HepG2 (cell line): ENCODE data around the gene OFD1. TPM values are rescaled to one million over a fixed set of nuclear protein-coding genes. Genes with fewer than 3 reads are reported as not detected.

Source experiments
- ARID4A ChIP-seq: sonication (generic); formaldehyde crosslinking; IDR thresholded peaks from 2 replicates; pipeline ENCODE4 v1.5.0; 2020; ENCODE audit warnings: mild to moderate bottlenecking, missing genetic modification reagents, borderline replicate concordance
- GPN1 ChIP-seq: sonication (generic); formaldehyde crosslinking; IDR thresholded peaks from 2 replicates; pipeline ENCODE4 v1.5.1; 2020; ENCODE audit warnings: missing genetic modification reagents, borderline replicate concordance
- HNRNPK ChIP-seq: fragments of 200-400 bp; formaldehyde crosslinking; IDR thresholded peaks from 2 replicates; pipeline ENCODE4 v1.6.1; 2018; ENCODE audit warnings: low read length, low read depth, moderate library complexity, mild to moderate bottlenecking; ENCODE audit not compliant: poor library complexity, severe bottlenecking
- KDM5A ChIP-seq: fragments of 200-600 bp; sonication (generic); IDR thresholded peaks from 2 replicates; pipeline ENCODE4 v1.7.0; 2018; ENCODE audit warnings: antibody characterized with exemption, mild to moderate bottlenecking, low read length, borderline replicate concordance
- PRDM15 ChIP-seq: sonication (generic); formaldehyde crosslinking; IDR thresholded peaks from 2 replicates; pipeline ENCODE4 v1.4.0; 2020; ENCODE audit warnings: missing genetic modification reagents
- RFX1 ChIP-seq: fragments of 450-650 bp; IDR thresholded peaks from 2 replicates; pipeline ENCODE4 v1.6.1; 2017
- ZBTB43 ChIP-seq: sonication (generic); formaldehyde crosslinking; conservative IDR thresholded peaks from 2 replicates; pipeline ENCODE4 v1.4.0; 2020; ENCODE audit warnings: missing genetic modification reagents
- ZFP41 ChIP-seq: sonication (generic); formaldehyde crosslinking; IDR thresholded peaks from 2 replicates; pipeline ENCODE4 v1.4.0; 2020; ENCODE audit warnings: mild to moderate bottlenecking, missing genetic modification reagents, borderline replicate concordance
- ZFYVE20 ChIP-seq: sonication (generic); formaldehyde crosslinking; IDR thresholded peaks from 2 replicates; pipeline ENCODE4 v1.8.0; 2023; ENCODE audit warnings: low read depth, mild to moderate bottlenecking, moderate library complexity, missing genetic modification reagents, borderline replicate concordance
- ZNF383 ChIP-seq: sonication (generic); formaldehyde crosslinking; IDR thresholded peaks from 2 replicates; pipeline ENCODE4 v1.4.0; 2020; ENCODE audit warnings: missing genetic modification reagents, mild to moderate bottlenecking, borderline replicate concordance
- ZNF468 ChIP-seq: sonication (generic); formaldehyde crosslinking; IDR thresholded peaks from 2 replicates; pipeline ENCODE4 v1.8.0; 2022; ENCODE audit warnings: mild to moderate bottlenecking, moderate library complexity, missing genetic modification reagents
- ZSCAN29 ChIP-seq: sonication (generic); formaldehyde crosslinking; conservative IDR thresholded peaks from 2 replicates; pipeline ENCODE4 v1.4.0; 2020; ENCODE audit warnings: mild to moderate bottlenecking, missing genetic modification reagents
- polyA plus RNA-seq, 8 experiments: library from polyadenylated mRNA; depleted of rRNA in 3 of 8; stranded (reverse) in 7 of 8; unstranded in 1 of 8; fragments of >200 nt; fragmentation: Illumina TruSeq in 4 of 8; extraction: Trizol in 4 of 8; gene quantifications; 2 replicates each; pipeline versions ENCODE4 v1.2.1 to v1.2.3, GENCODE V29; 2011 to 2016; ENCODE audit warnings: low read depth in 4 of 8, missing spikeins in 1 of 8, mixed read lengths in 1 of 8; ENCODE audit not compliant: insufficient read depth in 1 of 8
- total RNA-seq, 5 experiments: library from RNA; depleted of rRNA; stranded (reverse); fragments of >200 nt; fragmentation: Illumina TruSeq; extraction: Trizol; gene quantifications; 2 replicates each; pipeline ENCODE4 v1.2.3, GENCODE V29; 2016; ENCODE audit warnings: low read depth in 1 of 5
- TF ChIP-seq, protein P1 (sequence below): sonication (generic); formaldehyde crosslinking; IDR thresholded peaks from 2 replicates; pipeline ENCODE4 v1.8.0; 2022; ENCODE audit warnings: mild to moderate bottlenecking, missing genetic modification reagents; ENCODE audit not compliant: insufficient replicate concordance
- TF ChIP-seq, protein P2 (sequence below): sonication (generic); formaldehyde crosslinking; IDR thresholded peaks from 2 replicates; pipeline ENCODE4 v1.4.0; 2020; ENCODE audit warnings: missing genetic modification reagents

The OFD1 gene
- total and polyA plus RNA-seq, 2 of the 13 experiments (the other 11 are each of a cell fraction or from before 2014, with no cell fraction given): 14.9 to 16.4 TPM

DNA sequence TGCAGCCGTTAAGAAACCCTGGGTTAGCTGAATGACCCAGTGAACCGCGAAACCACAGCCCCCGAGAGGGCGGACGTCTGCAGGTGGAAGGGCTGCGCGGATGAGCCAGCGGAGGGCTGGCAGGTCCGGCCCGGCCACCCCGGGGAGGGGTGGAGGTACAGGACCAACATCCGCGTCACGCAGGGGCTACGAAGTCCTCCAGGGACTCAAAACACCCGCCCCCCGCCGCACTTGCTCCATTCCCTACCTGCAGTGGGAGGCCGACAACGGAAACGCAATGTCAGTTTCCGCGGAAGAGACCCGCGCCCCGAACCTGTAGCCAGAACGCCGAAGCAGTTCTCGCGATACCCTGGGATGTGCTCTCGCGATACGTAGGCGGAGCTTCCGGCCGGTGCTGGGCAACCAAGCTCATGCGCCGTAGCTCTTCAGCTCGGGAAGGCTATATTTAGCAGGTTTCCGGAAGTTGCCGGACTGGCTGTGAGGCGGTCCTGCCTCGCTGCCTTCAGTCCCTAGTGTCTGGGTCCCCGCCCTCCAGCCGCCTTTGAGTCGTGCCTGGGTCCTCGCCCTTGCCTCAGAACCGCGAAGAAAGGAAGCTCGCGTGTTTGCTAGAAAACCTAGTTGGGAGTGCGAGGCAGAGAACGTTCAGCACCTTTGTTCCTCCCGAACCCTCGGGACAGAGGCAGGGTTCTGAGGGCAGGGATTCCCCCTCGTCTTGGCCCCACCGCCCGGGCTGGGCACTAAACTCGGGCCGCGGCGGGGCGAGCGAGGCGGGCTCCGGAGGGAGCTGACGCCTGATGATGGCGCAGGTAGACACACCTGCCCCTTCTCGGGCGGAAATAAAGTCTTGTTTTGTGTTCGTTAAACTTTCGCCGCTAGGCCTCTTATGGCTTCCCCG is at the start of gene OFD1, which contains the start of gene TRAPPC2 (continued):
- TF ChIP-seq, protein P1, sequence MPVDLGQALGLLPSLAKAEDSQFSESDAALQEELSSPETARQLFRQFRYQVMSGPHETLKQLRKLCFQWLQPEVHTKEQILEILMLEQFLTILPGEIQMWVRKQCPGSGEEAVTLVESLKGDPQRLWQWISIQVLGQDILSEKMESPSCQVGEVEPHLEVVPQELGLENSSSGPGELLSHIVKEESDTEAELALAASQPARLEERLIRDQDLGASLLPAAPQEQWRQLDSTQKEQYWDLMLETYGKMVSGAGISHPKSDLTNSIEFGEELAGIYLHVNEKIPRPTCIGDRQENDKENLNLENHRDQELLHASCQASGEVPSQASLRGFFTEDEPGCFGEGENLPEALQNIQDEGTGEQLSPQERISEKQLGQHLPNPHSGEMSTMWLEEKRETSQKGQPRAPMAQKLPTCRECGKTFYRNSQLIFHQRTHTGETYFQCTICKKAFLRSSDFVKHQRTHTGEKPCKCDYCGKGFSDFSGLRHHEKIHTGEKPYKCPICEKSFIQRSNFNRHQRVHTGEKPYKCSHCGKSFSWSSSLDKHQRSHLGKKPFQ (CRISPR knock-in tag): no peak
- no peak for TF ChIP-seq ZFYVE20 (CRISPR knock-in tag)
- peak; percentile 32; the same call in 1 of the 2 replicates for TF ChIP-seq RFX1
- peak; percentile 63; the same call in 1 of the 2 replicates for TF ChIP-seq ARID4A (CRISPR knock-in tag)
- no peak for TF ChIP-seq PRDM15
- no peak for TF ChIP-seq ZSCAN29 (CRISPR knock-in tag)
- no peak for TF ChIP-seq HNRNPK
- TF ChIP-seq, protein P2, sequence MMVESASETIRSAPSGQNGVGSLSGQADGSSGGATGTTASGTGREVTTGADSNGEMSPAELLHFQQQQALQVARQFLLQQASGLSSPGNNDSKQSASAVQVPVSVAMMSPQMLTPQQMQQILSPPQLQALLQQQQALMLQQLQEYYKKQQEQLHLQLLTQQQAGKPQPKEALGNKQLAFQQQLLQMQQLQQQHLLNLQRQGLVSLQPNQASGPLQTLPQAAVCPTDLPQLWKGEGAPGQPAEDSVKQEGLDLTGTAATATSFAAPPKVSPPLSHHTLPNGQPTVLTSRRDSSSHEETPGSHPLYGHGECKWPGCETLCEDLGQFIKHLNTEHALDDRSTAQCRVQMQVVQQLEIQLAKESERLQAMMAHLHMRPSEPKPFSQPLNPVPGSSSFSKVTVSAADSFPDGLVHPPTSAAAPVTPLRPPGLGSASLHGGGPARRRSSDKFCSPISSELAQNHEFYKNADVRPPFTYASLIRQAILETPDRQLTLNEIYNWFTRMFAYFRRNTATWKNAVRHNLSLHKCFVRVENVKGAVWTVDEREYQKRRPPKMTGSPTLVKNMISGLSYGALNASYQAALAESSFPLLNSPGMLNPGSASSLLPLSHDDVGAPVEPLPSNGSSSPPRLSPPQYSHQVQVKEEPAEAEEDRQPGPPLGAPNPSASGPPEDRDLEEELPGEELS (CRISPR knock-in tag): no peak
- no peak for TF ChIP-seq ZBTB43 (CRISPR knock-in tag)
- peak; percentile 71; the same call in 1 of the 2 replicates for TF ChIP-seq KDM5A
- no peak for TF ChIP-seq ZNF383 (CRISPR knock-in tag)
- no peak for TF ChIP-seq ZNF468 (CRISPR knock-in tag)
- no peak for TF ChIP-seq GPN1 (CRISPR knock-in tag)
- no peak for TF ChIP-seq ZFP41 (CRISPR knock-in tag)
